ENCODE results near the gene MSX1.

GRCh38 chr4:4880492-4880891 is 21.0 kb downstream of the MSX1 start:
- TF ChIP-seq, protein P1, sequence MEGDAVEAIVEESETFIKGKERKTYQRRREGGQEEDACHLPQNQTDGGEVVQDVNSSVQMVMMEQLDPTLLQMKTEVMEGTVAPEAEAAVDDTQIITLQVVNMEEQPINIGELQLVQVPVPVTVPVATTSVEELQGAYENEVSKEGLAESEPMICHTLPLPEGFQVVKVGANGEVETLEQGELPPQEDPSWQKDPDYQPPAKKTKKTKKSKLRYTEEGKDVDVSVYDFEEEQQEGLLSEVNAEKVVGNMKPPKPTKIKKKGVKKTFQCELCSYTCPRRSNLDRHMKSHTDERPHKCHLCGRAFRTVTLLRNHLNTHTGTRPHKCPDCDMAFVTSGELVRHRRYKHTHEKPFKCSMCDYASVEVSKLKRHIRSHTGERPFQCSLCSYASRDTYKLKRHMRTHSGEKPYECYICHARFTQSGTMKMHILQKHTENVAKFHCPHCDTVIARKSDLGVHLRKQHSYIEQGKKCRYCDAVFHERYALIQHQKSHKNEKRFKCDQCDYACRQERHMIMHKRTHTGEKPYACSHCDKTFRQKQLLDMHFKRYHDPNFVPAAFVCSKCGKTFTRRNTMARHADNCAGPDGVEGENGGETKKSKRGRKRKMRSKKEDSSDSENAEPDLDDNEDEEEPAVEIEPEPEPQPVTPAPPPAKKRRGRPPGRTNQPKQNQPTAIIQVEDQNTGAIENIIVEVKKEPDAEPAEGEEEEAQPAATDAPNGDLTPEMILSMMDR (IDR thresholded peaks at IDR 0.05; ENCODE audit: low read depth, low read length) = peak; percentile 61
- TF ChIP-seq EZH2phosphoT487 (IDR thresholded peaks at IDR 0.05; ENCODE audit: low read depth) = no peak

All from OCI-LY3 (cell line).